Stomach (tissue), 19 donors: ENCODE results near the gene AVEN. TPM values are rescaled to one million over a fixed set of nuclear protein-coding genes. Genes with fewer than 3 reads are reported as not detected.

Source experiments
- DNase-seq, 2 donors: peaks; one replicate each; pipeline versions ENCODE4 v3.0.0 to v3.0.0-alpha.2; 2013 to 2019
- H3K27ac ChIP-seq, 5 donors: fragments of 200-600 bp in 4 of 5; sonication (generic) in 4 of 5; one replicate each; pipeline ENCODE4 v1.5.1; 2013 to 2019; ENCODE audit warnings: mild to moderate bottlenecking in 1 of 5, moderate library complexity in 1 of 5
- H3K27me3 ChIP-seq, 3 donors: fragments of 200-600 bp; sonication (generic); one replicate each; pipeline ENCODE4 v1.5.1; 2017 to 2019; ENCODE audit warnings: mixed run types in 1 of 3
- H3K36me3 ChIP-seq, 4 donors: fragments of 200-600 bp; sonication (generic); 1 replicate in 3 of 4; 2 replicates in 1 of 4; pipeline ENCODE4 v1.5.1; 2016 to 2019
- H3K4me1 ChIP-seq, 4 donors: fragments of 200-600 bp; sonication (generic); one replicate each; pipeline ENCODE4 v1.5.1; 2016 to 2019
- H3K4me3 ChIP-seq, 4 donors: fragments of 200-600 bp; sonication (generic) in 3 of 4; one replicate each; pipeline ENCODE4 v1.5.1; 2016 to 2019; ENCODE audit warnings: mild to moderate bottlenecking in 1 of 4
- H3K9me3 ChIP-seq, 4 donors: fragments of 200-600 bp; sonication (generic); one replicate each; pipeline ENCODE4 v1.5.1; 2016 to 2019
- EP300 ChIP-seq: sonication (generic); formaldehyde crosslinking; IDR thresholded peaks from one replicate; pipeline ENCODE4 v1.6.1; 2017; ENCODE audit warnings: antibody characterized with exemption
- POLR2A ChIP-seq, 4 donors: fragments of 450-650 bp; IDR thresholded peaks; one replicate each; pipeline ENCODE4 v1.6.1; 2016; ENCODE audit warnings: antibody characterized with exemption in 4 of 4, control low read depth in 2 of 4, mild to moderate bottlenecking in 1 of 4, moderate library complexity in 1 of 4
- POLR2AphosphoS5 ChIP-seq, 3 donors: sonication (generic); formaldehyde crosslinking; IDR thresholded peaks; one replicate each; pipeline ENCODE4 v1.6.1; 2016; ENCODE audit warnings: antibody characterized with exemption in 3 of 3
- WGBS, 5 donors: extraction: QIAGEN DNeasy Blood & Tissue Kit in 3 of 5; methylation state at CpG; one replicate each; pipeline versions ENCODE4 v1.1.5 to v1.1.7; 2013 to 2018; 5-methylcytosine and 5-hydroxymethylcytosine counted together
- intact Hi-C: fragments of 100-400 bp; cut with DNase I; formaldehyde crosslinking; loops from one replicate; pipeline ENCODE4 v1.15.1; 2023; ENCODE audit warnings: low total_unique reads
- long read RNA-seq, 10 donors: transcript quantifications; one replicate each; lab custom pipeline, GENCODE V29; 2026
- polyA plus RNA-seq, 3 donors: library from polyadenylated mRNA; stranded (reverse); fragments of 200-250 nt; gene quantifications; one replicate each; pipeline ENCODE4 v1.2.3, GENCODE V29; 2013
- total RNA-seq, 5 donors: library from RNA; depleted of rRNA; stranded (reverse); fragments of >200 nt; gene quantifications; one replicate each; pipeline versions ENCODE4 v1.1.0 to v1.2.3, GENCODE V29; 2014 to 2016
- TF ChIP-seq, protein P1 (sequence below), 7 experiments: fragments of 450-650 bp in 4 of 7; fragments of 200-600 bp in 3 of 7; sonication (generic) in 3 of 7; IDR thresholded peaks; one replicate each; pipeline ENCODE4 v1.5.1; 2016 to 2019; ENCODE audit warnings: antibody characterized with exemption in 7 of 7, control low read depth in 2 of 7, mild to moderate bottlenecking in 1 of 7
- donor health status: healthy with polysubstance abuse.
- donor health status: Bipolar disorder and iron deficiency.
- donor health status: healthy.

The AVEN gene, protein sequence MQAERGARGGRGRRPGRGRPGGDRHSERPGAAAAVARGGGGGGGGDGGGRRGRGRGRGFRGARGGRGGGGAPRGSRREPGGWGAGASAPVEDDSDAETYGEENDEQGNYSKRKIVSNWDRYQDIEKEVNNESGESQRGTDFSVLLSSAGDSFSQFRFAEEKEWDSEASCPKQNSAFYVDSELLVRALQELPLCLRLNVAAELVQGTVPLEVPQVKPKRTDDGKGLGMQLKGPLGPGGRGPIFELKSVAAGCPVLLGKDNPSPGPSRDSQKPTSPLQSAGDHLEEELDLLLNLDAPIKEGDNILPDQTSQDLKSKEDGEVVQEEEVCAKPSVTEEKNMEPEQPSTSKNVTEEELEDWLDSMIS
- total RNA-seq (10 to 100 TPM in 4 of 5 donors, not detected in 1; 13.2 to 89.8 (median 26.8) TPM), polyA plus RNA-seq (10 to 100 TPM in 2 of 3 donors, 1 to 10 TPM in 1; 8.6 to 15.4 (median 14.4) TPM)
- long read RNA-seq, donor 1, partial matches to known transcripts: 0 of 1 reads
- long read RNA-seq, donor 1, other reads (novel, unspliced or antisense): 0 of 1 reads
- long read RNA-seq, donor 2, partial matches to known transcripts: 0 of 1 reads
- long read RNA-seq, donor 2, other reads (novel, unspliced or antisense): 0 of 1 reads
- long read RNA-seq, donor 3, partial matches to known transcripts: 0 of 1 reads
- long read RNA-seq, donor 3, other reads (novel, unspliced or antisense): 0 of 1 reads
- long read RNA-seq, donor 4: 0 reads
- long read RNA-seq, donor 5, partial matches to known transcripts: 0 of 1 reads
- long read RNA-seq, donor 5, other reads (novel, unspliced or antisense): 0 of 1 reads
- long read RNA-seq, donor 6, transcript AVEN-201 (6 exons, 1,605 nt): major isoform, 11 of 11 reads
- long read RNA-seq, donor 6, partial matches to known transcripts: 0 of 11 reads
- long read RNA-seq, donor 6, other reads (novel, unspliced or antisense): 0 of 11 reads
- long read RNA-seq, donor 7, partial matches to known transcripts: 0 of 4 reads
- long read RNA-seq, donor 7, other reads (novel, unspliced or antisense): 0 of 4 reads
- long read RNA-seq, donor 8, transcript AVEN-201 (6 exons, 1,605 nt): major isoform, 5 of 5 reads
- long read RNA-seq, donor 8, partial matches to known transcripts: 0 of 5 reads
- long read RNA-seq, donor 8, other reads (novel, unspliced or antisense): 0 of 5 reads
- long read RNA-seq, donor 9, partial matches to known transcripts: 0 of 3 reads
- long read RNA-seq, donor 9, other reads (novel, unspliced or antisense): 0 of 3 reads
- long read RNA-seq, donor 10, partial matches to known transcripts: 0 of 2 reads
- long read RNA-seq, donor 10, other reads (novel, unspliced or antisense): 0 of 2 reads

DNA sequence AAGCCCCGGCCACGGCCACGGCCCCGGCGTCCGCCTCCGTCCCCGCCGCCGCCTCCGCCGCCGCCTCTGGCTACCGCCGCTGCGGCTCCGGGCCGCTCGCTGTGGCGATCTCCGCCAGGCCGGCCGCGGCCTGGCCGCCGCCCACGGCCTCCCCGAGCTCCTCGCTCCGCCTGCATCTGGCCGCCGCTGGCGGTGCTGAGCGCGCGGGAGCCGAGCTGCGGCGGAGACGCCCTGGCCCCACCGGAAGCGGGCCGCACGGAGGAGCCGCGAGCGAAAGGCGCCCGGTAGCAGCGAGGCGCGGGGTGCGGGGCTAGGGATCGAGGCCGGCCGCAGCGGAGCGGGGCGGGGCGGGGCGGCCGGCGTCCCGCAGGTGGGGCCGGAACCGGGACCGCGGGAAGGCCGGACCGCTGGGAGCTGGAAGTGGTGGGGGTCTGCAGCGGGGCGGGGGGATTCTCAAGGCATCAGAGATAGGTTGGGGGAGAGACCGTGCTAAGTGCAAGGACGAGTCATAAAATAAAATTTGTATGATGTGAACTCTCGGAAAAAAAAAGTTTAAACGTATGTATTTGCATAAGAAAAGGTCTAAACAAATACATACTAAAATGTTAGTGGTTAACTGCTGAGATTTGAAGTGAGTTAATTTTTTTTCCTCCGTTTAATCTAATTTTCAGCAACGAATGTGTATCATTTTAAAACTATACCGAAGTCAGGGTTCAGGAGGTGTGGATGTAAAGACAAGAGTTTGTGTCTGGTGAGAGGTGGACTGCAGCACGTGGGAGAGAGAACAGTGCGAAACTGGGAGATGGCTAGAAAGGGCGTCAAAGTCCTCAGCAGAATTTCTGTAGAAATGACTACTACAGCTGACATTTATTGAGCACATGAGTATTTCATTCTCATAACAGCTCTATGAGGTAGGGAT, at the start of gene AVEN:
Gene AVEN (minus strand): TSS at position 334 of the 919 bp plus-strand sequence. CDS start 158 bp downstream, at position 176.
- H3K9me3 ChIP-seq: no peaks in the 10 kb centered on the region
- peak within 1 kb of the TSS; percentile 72 to 89 (median 78) for H3K4me3 ChIP-seq
- peak within 1 kb of the TSS; percentile 87 to 97 (median 94) for H3K27ac ChIP-seq
- no peaks in the 10 kb centered on the region for H3K36me3 ChIP-seq
- peaks cover 3 to 32% (median 19%) of the 10 kb centered on the region in 4 donors for H3K4me1 ChIP-seq
- peak; percentile 60 to 86 for DNase-seq
- intact Hi-C loops: no loop called here
- H3K27me3 ChIP-seq: no peaks in the 10 kb centered on the region
- TF ChIP-seq, protein P1, sequence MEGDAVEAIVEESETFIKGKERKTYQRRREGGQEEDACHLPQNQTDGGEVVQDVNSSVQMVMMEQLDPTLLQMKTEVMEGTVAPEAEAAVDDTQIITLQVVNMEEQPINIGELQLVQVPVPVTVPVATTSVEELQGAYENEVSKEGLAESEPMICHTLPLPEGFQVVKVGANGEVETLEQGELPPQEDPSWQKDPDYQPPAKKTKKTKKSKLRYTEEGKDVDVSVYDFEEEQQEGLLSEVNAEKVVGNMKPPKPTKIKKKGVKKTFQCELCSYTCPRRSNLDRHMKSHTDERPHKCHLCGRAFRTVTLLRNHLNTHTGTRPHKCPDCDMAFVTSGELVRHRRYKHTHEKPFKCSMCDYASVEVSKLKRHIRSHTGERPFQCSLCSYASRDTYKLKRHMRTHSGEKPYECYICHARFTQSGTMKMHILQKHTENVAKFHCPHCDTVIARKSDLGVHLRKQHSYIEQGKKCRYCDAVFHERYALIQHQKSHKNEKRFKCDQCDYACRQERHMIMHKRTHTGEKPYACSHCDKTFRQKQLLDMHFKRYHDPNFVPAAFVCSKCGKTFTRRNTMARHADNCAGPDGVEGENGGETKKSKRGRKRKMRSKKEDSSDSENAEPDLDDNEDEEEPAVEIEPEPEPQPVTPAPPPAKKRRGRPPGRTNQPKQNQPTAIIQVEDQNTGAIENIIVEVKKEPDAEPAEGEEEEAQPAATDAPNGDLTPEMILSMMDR (IDR thresholded peaks at IDR 0.05): no peak
- no peak for TF ChIP-seq POLR2A (IDR thresholded peaks at IDR 0.05)
- TF ChIP-seq POLR2AphosphoS5 (IDR thresholded peaks at IDR 0.05): no peak
- no peak for TF ChIP-seq EP300
- 1 to 2% (median 1%) methylated on average over 21 to 82 of the region's 82 CpGs for WGBS, 5 donors

DNA sequence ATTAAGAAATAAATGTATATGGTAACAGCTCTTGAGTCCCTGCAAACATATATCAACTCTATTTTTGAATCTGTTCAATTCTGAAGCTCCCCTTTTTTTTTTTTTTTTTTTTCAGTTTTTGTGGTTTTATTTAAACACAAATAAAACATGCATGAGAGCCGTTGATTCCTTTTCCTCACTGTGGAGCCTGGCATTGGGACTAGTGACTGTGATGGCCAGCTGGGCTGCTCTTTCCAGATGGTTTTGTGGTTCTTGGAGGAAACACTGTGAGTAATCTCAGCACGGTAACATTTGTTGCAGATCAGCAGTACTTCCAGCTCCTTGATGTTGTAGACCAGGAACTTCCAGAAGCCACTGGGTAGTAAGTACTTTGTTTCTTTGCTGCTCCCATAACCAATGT, 46.7 kb upstream of the AVEN start:
- TF ChIP-seq EP300 (no peak), POLR2A (IDR thresholded peaks at IDR 0.05) (no peak), POLR2AphosphoS5 (IDR thresholded peaks at IDR 0.05) (no peak)
- TF ChIP-seq, protein P1 (IDR thresholded peaks at IDR 0.05): no peak
- intact Hi-C loops: no loop called here
- WGBS, 5 donors: 62 to 97% (median 80%) methylated on average over 2 of the region's 2 CpGs
- no peak for DNase-seq
- H3K27me3 ChIP-seq: no peaks in the 10 kb centered on the region
- H3K36me3 ChIP-seq: peaks cover 12 to 85% (median 78%) of the 10 kb centered on the region in 4 donors
- no peaks in the 10 kb centered on the region for H3K4me1 ChIP-seq
- no peak overlapping the region for H3K4me3 ChIP-seq
- H3K27ac ChIP-seq: no peak overlapping the region
- H3K9me3 ChIP-seq: no peaks in the 10 kb centered on the region

DNA sequence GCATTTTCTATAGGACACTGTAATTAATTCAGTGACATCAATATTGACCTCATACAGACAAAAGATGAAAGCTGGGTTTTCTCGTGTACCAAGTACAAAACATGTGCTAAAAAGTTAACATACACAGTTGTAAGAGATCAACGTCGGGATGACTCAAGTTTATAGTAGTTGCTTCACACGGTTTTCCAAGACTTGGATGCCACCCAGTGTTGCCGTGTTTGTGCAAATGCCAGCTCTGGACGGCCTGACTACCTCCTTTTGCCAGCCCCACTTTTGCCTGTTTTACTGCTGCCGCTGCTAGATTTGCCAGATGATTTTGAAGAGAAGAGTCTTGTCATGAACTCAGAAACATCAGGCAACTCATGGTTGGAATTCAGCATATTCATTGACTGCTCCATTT, 45.1 kb upstream of the AVEN start:
- H3K9me3 ChIP-seq: no peaks in the 10 kb centered on the region
- no peaks in the 10 kb centered on the region for H3K4me1 ChIP-seq
- WGBS, 5 donors: 62 to 78% (median 67%) methylated on average over 7 of the region's 7 CpGs
- H3K27ac ChIP-seq: no peak overlapping the region
- no peak for DNase-seq
- TF ChIP-seq POLR2A (IDR thresholded peaks at IDR 0.05) (no peak), POLR2AphosphoS5 (IDR thresholded peaks at IDR 0.05) (no peak), EP300 (no peak)
- TF ChIP-seq, protein P1 (IDR thresholded peaks at IDR 0.05): no peak
- H3K36me3 ChIP-seq: peaks cover 12 to 68% (median 64%) of the 10 kb centered on the region in 4 donors
- intact Hi-C loops: no loop called here
- H3K27me3 ChIP-seq: no peaks in the 10 kb centered on the region
- no peak overlapping the region for H3K4me3 ChIP-seq
